IMR-90 (cell line): Measurements from ENCODE around the gene PHPT1.

Experiments used
- CEBPB ChIP-seq: IDR thresholded peaks from 2 replicates; pipeline ENCODE4 v1.6.1; 2012; ENCODE audit warnings: low read depth, low read length, improper control_type of control experiment
- CTCF ChIP-seq: conservative IDR thresholded peaks from 2 replicates; pipeline ENCODE4 v1.5.1; 2012; ENCODE audit warnings: mild to moderate bottlenecking, low read depth, low read length, improper control_type of control experiment
- MAFK ChIP-seq: IDR thresholded peaks from 2 replicates; pipeline ENCODE4 v1.6.1; 2012; ENCODE audit warnings: low read depth, low read length, improper control_type of control experiment
- MXI1 ChIP-seq: IDR thresholded peaks from 2 replicates; pipeline ENCODE4 v1.6.1; 2012; ENCODE audit warnings: low read depth, mild to moderate bottlenecking, low read length, moderate library complexity, borderline replicate concordance
- POLR2A ChIP-seq: IDR thresholded peaks from 2 replicates; pipeline ENCODE4 v1.6.1; 2012; ENCODE audit warnings: mild to moderate bottlenecking, low read depth, low read length
- SMC3 ChIP-seq: fragments of 150-350 bp; IDR thresholded peaks from 2 replicates; pipeline ENCODE4 v1.6.1; 2016; ENCODE audit warnings: low read depth, mild to moderate bottlenecking, antibody characterized with exemption, low read length, moderate library complexity

- TF ChIP-seq POLR2A (no peak), CTCF (no peak), MAFK (no peak), CEBPB (no peak), SMC3 (no peak), MXI1 (no peak)
Observed at GRCh38 chr9:136858844-136859757, 9.9 kb downstream of the PHPT1 start.
